GM21576 (cell line): Measurements from ENCODE around the gene DOK7.

ENCODE experiments used
- ATAC-seq: cut with Tn5 transposase; IDR thresholded peaks from one replicate; pipeline ENCODE4 v1.9.1; 2021; ENCODE audit warnings: mild to moderate bottlenecking, moderate library complexity; ENCODE audit not compliant: unreplicated experiment

The DOK7 gene

DNA sequence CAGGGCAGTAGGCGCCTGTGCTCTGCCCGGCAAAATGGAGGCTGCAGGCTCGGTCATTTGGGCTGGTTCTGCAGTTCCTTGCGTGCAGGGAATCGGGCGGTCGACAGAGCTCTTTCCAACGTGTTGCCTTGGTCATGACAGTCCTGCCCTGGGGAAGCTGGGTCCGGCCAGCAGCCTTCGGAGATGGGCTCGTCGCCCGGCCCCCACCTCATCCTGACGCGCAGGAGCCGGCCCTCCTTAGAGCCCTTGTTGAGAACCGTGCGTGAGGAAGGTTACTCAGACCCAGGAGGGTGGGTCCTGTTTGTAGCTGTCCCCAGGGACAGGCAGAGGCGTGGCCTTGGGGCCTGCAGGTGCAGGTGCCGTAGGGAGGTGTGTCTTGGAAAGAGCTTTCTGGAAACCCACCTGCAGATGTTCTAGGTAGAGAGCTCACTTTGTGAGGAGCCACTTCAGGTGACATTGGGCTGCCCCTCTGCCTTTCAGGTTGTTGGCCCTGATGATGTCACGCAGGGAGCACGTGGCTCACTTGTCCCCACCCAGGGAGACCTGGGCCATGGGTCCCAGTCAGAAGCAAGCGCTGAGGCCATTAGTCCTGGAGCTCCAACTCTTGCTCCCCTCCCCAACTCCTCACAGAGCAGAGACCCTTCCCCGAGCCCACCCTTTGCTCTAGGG lies 36.5 kb upstream of the DOK7 start:
- ATAC-seq = no peak

DNA sequence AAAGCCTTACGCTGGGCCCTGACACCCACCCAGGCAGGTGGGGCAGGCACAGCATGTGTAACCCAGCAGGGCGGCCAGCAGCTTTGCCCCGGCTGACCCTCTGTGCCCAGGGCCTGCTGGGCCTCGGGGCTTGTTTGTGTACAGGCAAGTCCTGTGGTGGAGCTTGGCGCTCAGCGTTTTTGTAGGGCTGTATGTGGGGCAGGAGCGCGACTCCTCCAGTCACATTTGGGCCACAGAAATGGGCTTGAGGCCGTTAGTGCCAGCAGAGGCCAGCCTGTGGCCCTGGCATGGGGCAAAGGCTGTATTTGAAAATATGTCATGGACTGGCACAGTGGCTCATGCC lies 36.0 kb upstream of the DOK7 start:
- no peak for ATAC-seq

DNA sequence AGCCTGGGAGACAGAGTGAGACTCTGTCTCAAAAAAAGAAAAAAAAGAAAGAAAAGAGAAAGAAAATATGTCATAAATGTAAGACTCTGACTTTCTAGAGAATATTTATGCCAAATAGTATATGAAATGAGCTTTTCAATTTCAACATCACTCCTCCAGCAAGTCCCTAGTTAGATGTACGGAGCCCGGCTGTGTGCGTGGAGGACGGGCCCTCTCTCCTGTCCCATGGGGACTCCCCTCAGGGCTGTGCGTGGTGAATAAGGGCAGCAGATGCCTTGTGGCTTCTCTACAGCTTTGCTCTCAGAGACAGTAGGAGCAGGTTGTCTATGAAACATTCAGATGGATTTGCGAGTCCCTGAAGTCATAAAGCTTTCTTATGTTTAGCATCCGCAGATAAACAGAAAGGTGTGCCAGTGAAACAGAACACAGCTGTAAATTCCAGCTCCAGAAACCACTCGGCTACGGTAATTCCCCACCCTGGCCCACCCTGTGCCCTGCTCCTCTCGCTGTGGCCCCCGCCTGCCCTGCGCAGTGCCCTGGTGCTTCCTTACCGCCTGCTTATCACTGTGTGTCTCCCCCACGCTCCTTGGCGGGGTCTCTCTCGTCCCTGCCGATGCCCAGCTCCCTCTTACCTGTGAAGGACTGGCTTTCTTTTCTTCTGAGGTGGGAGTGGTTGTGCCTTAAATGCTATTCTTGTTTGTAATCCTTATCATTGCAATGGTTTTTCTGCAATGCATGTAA lies 35.2 kb upstream of the DOK7 start:
- no peak for ATAC-seq

DNA sequence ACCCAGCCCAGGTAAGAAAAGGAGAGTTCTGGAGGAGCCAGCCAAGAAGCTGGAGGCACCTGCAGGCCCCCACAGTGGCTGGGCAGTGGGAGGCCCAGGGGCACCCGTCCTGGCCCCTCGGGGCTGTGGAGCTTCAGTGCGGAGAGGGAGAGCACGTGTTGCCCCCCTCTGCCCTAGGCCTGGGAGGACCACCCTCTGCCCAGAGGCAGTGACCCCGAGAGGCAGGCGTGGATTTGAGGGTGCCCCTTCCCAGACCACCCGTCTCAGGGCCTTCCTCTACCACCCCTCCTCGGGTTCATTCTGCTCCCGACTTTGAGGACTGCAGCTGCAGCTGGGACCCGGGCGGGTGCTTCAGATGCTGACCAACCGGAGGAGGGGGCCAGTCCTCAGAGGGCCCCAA lies 33.5 kb upstream of the DOK7 start:
- no peak for ATAC-seq

DNA sequence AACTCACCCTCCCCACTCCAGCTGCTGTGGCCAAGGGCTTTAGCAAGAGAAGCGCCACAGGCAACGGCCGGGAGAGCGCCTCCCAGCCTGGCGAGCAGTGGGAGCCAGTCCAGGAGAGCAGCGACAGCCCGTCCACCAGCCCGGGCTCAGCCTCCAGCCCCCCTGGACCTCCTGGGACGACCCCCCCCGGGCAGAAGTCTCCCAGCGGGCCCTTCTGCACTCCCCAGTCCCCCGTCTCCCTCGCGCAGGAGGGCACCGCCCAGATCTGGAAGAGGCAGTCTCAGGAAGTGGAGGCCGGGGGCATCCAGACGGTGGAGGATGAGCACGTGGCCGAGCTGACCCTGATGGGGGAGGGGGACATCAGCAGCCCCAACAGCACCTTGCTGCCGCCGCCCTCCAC lies 32.6 kb upstream of the DOK7 start:
- no peak for ATAC-seq

DNA sequence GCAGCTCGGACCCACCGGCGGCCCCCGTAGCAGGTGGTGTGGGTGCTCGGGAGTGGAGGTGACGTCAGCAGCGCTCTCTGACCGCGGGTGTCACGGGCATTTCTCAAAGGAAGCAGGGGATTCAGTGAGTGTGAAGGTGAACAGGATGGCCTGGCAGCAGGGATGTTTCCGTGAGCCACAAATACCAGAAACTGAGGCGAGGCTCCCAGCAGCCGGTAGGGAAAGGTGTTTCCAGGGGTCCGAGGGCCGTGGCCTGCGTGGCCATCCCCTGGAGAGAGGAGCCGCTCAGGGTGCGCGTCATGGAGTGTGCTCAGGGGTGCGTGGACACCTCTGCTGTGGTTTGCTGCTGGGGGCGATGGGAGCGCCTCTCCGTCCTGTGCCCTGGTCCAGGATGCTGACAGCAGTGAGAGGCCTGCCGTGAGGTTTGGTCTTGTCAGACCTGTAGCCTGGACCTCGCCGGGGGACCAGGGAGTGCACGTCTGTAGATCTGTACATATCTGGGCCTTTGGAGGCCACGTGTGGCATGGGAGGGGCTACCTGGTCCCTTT lies 31.6 kb upstream of the DOK7 start:
- no peak for ATAC-seq

DNA sequence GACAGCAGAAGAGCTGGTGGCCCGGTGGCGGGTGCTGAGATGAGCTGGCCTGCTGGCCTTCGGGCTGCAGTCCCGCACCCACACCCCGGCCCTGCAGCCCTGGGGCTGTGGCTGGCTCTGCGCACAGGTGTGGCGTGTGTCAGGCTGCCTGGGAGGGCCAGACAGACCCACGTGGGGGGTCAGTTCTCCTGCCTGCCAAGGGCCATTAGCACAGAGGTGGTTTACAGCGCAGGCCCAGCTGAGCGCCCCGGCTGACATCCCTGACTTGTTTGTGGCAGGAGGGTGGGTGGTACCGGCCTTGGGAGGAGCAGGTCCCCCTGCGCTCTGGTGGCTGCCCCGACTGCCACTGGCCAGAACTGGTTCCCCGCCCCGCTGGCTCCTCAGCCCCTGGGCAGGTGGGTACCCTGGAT lies 30.7 kb upstream of the DOK7 start:
- no peak for ATAC-seq

DNA sequence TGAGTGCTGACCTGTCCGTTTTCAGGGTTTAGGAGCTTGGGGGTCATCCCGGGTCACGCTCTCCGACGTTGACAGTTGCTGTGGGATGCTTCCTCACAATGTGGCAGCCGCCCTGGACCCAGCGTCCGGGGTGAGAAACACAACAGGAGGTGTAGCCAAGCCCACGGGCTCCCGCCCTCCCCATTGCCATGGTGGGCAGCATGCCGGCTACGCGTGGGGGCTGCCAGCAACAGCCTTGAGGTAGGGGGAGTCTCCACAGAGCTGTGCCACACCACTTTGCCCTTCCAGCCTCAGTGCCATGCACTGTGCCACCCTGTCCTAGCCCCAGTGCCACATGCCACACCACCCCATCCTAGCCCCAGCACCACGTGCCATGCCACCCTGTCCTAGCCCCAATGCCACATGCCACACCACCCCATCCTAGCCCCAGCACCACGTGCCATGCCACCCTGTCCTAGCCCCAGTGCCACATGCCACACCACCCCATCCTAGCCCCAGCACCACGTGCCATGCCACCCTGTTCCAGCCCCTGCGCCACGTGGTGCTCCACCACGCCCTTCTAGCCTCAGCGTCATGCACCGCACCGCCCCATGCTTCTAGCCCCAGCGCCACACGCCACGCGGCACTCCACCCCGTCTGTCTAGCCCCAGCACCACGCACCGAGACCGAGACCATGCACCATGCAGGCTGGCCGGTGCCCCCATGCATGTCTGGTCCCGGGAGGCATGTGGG lies 29.8 kb upstream of the DOK7 start:
- ATAC-seq = no peak

DNA sequence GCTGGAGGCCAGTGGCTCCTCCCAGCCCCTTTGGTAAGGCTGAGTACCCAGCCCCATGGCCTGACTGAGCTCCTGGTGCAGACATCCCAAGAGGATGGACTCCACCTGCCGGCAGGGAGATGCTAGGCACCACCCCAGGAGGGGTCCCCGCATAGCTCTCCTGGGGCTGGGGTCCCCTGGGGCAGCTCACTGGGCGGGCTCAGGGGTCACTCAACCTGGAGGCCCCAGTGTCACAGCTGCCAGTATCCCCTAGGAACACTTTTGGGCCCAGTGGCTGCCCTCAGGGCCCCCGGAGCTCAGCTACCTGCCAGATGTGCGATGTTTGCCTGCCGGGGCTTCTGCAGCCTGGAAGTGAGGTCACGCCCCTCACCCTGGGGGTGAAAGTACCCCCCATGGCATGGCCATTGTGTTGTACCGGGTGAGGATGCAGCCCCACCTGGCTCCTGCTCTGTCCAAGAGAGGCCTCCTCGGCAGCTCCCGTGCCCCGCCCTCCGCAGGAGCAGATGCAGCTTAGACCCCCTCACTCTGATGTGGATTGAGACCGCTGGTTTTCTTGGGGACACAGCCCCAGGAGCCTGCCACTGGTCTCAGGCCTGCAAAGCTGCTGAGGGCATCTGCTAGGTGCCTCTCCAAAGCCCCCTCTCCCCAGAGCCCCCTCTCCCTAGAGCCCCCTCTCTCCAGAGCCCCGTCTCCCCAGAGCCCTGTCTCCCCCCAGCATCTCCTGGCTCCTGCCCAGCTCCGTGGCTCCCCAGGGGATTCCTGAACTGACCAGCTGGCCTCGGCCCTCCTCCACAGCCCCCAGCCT lies 28.0 kb upstream of the DOK7 start:
- no peak for ATAC-seq

DNA sequence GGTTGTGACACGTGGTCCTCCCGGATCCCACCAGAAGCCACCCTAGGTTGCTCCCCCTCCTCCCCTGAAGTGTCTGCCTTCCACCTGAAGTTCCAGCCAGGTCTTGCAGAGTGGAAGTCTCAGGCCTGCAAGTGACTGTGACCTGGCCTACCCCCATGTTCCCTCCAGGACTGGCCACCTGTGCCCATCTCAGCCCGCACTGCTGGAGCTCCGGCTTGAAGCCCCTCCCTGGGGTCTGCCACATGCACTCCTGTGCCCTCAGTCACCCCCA lies 27.5 kb upstream of the DOK7 start:
- ATAC-seq = no peak

DNA sequence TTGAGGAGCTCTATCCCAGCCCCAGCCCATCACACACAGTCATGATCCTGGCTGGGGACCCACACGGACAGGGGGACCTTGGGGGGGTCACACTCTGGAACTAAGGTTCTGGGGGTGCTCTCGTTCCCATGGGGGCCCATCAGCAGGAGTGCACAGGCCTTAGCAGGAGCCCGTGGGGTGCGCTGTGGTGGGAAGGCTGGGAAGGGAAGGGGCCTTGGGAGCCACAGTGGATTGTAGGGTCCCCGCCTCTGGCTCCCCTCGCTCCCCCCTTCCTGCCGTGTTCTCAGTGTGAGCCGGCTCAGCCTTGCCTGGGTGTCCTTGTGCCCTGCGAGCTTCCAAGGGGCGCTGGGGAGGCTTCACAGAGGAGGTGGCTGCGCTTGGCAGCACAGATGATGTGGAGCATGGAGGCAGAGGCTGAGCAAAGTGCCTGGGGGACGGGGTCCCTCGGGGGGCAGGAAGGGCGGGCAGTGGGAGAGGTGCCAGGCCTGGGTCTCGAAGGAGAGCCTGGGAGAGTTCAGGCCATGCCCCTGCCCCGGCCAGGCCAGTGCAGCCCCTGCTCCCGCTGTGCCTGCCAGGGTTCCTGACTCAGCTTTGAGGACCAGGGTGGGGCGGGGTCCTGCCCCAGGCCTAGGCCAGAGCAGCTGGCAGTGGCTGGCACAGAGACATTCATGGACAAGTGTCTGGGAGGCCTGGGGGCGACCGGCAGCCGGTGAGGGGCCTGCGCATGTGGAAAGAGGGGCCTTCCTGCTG lies 26.9 kb upstream of the DOK7 start:
- ATAC-seq = no peak

DNA sequence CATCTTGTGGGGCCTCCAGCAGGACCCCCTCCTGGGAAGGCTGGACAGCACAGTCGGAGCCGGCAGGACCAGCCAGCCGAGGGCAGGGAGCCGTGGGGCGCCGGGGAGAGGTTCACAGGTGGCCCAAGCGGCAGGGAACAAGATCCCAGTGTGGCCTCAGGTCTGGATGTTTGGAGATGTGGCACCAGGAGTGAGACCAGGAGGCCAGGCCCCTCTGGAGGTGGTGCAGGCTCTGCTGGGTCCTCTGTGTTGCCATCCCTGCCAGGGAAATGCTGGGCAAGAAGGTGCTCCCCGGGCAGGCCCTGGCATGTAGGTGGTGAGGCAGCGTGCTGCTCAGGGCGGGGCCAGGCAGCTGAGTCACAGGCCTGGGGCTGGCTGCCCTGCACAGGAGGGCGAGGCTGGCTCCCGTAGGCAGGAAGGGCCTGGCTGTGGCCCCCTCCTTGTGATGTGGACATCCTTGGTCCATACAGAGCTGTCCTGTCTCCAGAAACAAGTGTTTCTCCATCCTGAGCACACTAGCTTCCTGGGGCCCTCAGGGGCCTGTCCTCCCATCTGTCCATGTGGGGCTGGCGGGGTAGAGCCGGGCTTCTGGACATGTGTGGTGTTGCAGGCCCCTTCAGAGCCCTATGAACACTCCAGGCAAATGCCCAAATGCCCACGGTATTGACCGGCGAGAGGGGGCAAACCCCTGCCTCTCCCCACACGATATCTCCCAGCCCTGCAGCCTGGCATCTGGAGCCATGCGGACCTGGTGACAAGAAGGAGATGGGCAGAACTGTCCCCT lies 26.1 kb upstream of the DOK7 start:
- ATAC-seq = no peak

DNA sequence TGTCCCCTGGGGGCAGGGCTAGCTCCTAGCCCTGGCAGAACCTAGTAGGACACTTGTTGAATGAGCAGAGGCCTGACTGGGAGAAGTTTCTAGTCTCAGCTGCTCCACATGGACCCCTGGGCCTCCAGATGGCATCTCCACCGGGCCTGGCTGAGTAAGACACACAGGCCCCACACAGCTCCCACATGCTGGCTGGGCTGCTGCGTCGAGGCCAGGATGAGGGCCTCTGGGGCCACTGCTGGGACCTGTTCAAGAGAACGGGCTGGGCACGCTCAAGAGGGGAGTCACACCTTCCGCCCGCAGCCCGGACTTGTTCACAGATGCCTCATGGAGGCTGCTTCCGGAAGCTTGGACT lies 25.5 kb upstream of the DOK7 start:
- ATAC-seq = no peak

DNA sequence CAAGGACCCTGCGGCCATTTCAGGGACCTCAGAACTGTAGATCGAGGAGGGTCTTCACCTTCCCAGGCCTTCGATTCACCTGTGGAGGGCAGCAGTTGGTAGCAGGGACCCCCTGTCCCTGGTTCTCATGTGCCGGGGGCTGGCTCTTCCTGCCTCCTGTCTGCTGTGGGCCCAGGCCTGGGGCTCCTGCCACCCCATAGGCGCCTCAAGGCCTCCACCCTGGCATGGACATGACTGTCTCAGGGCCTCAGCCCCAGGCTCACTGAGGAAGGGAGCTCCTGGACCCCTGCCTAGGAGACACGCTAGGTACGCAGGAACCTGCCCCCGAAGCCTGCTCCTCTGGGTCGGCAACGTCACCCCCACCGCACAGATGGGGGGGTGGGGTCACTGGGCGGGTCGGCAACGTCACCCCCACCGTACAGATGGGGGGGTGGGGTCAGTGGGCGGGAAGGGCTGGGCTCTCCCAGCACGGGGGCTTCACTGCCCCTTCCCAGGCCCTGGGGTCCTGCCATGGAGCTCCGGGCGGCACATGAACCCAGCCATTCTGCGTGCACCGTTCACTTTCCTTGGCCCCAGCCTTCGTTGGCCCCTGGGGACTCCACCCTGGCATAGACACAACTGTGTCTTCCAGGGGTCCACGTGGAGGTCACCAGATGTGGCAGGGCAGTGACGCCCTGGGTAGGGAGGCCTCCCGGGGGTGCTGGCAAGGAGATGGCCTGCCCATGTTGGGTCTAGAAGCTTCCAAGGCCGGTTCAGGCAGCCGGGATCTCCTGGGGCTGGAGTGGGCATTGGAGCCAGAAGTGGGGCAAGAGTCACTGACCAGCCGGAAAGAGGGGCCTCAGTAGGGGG lies 24.9 kb upstream of the DOK7 start:
- ATAC-seq = no peak

DNA sequence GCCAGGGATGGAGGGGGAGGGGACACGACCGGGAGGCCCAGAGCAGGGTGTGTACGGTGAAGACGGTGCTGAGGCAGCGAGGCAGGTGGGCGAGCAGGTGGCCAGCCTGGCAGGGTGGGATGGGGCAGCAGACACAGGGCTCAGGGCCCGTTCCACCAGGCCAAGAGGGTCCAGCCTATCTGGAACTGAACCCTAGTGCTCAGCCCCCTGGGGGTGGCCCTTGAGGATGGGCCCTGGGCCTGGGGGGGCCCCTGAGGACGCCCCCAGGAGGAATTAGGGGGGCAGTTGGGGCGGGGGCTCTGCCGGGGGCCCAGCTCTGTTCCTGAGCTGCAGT lies 24.3 kb upstream of the DOK7 start:
- ATAC-seq = no peak

DNA sequence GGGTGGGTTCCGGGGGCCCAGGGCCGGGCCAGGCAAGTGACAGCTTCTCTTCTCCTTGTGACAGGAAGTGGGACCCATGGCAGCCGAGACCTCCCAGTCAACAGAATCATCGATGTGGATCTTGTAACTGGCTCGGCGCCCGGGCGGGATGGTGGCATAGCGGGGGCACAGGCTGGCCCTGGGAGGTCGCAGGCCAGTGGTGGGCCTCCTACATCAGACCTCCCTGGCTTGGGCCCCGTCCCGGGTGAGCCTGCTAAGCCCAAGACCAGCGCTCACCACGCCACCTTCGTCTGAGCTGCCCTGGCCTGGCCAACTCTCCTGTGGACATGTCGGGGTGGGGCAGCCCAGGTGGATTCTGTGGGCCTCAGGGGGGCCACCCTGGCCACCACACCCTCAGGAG lies 23.7 kb upstream of the DOK7 start:
- no peak for ATAC-seq

DNA sequence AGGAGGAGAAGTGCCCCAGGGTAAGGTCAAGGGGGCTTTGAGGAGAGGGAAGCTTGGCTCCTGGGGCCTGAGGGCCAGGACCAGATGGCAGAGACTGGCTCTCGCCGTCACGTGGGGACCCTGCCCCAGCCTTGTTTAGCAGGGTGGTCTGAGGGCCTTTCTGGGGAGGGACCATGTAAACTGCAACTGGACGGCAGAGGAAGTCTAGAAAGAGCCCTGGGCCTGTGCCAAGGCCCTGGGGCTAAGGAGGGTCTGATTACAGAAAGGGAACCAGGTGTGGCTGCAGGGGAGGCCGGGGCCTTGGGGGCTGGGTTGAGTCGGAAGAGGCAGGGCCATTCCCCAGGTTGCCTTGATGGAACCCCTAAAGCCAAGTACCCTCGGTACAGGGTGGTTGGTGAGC lies 23.1 kb upstream of the DOK7 start:
- ATAC-seq = no peak

DNA sequence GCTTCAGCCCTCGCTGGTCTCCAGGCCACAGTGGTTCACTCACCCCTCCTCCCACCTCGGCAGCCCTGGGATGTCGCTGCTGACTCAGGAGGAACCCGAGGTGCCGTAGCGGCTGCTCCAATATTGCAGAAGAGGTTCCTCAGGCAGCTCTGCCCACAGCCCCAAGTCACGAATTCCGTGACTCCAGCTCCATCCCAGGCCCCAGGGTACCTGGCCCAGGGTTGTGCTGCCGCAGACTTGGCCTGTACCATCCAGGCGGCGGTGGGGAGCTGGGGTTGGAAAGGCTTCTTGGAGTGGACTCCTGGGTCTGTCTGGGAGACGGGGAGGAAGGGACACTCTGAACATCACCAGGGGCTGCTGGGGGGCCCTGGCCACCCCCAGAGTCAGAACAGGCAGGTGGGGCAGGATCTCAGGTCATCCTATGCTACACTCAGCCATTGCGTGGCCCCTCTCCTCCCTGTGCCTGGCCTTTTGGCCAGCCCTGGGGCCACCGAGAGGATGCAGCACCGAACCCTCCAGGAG lies 22.1 kb upstream of the DOK7 start:
- no peak for ATAC-seq
